ENCODE results near the gene GLIS2.

The GLIS2 gene

GRCh38 chr16:4298761-4299522, 16.9 kb upstream of the GLIS2 start:
- peak; percentile 98 for DNase-seq

GRCh38 chr16:4301177-4301576, 14.7 kb upstream of the GLIS2 start:
- no peak for DNase-seq

GRCh38 chr16:4301968-4302367, 13.9 kb upstream of the GLIS2 start:
- DNase-seq = no peak

GRCh38 chr16:4303973-4304372, 11.9 kb upstream of the GLIS2 start:
- no peak for DNase-seq

DNA sequence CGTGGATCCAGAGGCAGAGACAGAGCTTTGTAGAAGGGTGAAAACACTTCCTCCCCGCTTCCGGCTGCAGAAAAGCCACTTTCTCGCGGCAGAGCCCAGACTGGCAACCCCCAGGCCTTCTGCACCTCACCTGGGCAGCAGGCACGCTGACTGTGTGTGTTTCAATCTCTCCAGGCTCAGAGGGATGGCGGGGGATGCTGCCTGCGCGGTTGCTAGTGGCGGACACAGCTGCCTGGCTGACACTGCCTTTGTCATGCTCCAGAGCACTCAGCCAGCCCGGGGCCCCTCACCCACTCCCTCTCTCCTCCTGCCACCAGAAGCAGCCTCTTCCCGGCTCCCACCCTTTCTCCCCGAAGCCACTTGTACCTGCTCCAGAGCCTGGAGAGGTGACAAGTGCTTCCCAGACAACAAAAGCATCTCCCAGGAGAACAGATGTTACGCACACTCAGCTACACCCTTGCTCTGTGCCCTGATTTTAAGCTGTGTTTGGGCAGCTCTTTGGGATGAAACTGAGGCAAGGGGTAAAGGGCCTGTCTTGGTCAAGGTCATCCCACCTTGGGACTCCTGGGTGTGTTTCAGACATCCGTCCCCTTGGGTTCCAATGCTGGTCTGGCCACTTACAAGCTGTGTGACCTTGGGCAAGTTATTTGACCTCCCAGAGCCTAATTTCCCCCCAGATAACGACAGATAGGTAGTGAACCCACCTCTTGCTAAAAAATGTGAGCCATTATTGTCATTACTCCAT, 9.2 kb upstream of the GLIS2 start:
- no peak for DNase-seq

- peak; percentile 91 for DNase-seq
These were observed 8.4 kb upstream of the GLIS2 start for GRCh38 chr16:4307215-4308037.

- no peak for DNase-seq
These were observed 6.6 kb upstream of the GLIS2 start for GRCh38 chr16:4309102-4309832.

DNA sequence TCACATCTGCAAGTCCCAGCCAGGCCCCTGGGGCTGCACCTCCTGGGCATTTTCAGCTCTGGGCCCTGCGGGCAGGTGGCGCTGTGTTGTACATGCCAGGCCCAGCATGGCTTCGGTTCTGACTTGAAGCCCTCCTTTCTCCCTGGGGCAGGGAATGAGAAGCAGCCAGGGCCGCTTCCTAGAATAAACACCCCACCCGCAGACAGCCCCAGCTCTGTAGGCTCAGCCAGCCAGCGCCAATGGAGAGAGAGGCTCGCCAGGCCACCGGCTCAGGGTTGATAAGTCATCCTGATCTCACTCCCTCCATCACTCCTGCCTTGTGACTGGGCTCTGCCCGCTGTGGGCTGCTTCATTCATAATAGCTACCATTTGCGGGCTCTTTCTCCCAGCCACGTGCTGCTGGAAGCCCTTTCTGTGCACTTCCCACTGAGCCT, 6.0 kb upstream of the GLIS2 start:
- DNase-seq = peak; percentile 86

GRCh38 chr16:4313563-4314531, 2.0 kb upstream of the GLIS2 start:
- DNase-seq = no peak

DNA sequence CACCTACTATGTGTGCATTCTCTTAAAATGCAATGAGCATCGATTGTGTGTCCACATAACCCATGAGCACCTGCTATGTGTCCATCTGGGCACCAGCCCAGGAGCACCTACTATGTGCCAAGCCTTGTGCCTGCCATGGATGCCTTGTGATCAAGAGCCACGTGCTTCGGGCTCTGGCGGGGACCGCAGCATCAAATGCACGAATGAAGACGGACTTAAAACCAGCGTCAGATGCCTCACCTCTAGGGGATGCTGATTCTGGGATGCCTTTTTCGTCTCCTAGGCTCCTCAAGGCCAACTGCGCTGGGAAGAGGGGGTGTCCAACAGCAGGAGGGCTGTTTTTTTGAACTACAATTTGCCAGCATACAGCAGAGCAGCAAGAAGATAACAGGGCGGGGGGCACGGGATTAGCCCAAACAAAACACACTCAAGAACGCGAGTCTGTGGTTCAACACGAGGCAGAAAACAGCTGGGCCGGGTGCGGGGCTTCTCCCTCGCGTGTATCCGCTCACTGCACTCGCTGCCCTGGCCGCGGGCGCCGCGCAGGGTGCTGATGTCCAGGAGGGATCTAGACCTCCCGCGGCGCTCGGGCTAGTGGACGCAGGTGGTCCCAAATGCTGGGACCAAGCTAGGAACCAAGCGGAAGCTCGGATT, 1.2 kb upstream of the GLIS2 start:
- DNase-seq = no peak

DNA sequence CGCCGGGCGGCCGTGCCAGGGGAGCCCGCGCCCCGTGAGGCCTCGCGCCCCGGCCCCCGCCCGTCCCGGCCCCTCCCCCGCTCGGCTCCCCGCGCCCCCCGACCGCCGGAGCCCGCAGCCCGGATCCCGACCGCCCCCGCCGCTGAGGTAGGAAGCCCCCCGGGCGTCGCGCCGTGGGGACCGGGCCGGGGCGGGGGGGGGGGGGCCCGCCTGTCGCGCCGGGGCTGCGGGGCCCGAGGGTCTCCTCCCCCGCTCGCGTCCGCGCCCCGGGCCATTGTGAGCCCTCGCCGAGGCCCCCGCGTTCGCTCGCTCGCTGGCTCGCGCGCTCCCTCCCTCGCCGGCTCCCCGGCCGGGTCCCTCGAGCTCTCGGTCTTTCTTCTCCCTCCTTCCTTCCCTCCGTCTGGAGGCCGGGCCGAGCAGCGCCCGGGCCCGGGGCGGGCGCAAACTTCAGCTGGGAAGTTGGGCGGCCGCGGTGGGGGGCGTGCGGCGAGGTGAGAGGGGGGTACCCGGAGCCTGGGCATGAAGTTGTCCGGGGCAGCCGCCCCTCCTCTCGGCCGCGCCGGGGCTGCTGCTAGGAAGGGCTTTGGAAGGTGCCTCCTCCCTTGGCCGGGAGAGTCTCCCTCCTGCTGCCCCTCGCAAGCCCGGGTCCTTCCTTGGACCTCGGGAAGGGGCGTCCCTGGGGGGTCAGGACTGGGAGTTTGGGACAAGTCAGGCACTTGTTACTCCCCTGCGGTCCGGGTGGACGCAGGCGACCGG, 419 bp downstream of the GLIS2 start:
- peak; percentile 32 for DNase-seq

DNA sequence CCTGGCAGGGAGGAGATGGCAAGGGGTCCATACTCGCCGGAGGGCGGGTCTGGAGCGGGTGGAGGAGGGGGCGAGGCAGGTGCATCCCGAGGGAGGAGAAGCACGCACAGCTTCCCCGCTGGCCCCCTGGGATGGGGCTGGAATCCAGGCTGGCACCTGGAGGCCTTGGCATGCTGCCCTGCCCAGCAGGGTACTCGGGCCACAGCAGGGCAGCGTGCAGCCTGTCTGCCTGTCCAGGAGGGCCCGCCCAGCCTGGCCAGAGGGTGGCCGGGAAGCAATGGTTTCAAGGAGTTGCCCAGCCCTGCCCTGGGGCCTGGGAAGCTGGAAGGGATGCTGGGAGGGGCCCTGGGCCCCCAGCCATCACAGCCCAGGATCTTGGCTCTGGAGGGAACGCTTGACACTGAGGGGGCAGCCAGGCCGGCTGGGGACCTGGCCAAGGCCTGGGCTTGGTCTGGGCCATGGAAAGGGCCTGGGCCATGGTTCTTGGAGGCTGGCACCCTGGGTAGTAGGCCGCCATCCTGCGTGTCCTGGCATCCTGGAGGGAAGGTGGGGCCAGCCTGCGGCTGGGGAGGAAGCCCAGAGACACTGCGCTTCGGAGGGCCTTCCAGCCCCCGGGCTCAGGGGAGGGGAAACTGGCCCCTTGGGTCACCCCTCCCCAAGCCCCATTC, 1.1 kb downstream of the GLIS2 start:
- DNase-seq = peak; percentile 82

GRCh38 chr16:4317532-4318450, 1.9 kb downstream of the GLIS2 start:
- peak; percentile 77 for DNase-seq

GRCh38 chr16:4318451-4318910, 2.6 kb downstream of the GLIS2 start:
- no peak for DNase-seq

GRCh38 chr16:4318967-4319366, 3.1 kb downstream of the GLIS2 start:
- no peak for DNase-seq

DNA sequence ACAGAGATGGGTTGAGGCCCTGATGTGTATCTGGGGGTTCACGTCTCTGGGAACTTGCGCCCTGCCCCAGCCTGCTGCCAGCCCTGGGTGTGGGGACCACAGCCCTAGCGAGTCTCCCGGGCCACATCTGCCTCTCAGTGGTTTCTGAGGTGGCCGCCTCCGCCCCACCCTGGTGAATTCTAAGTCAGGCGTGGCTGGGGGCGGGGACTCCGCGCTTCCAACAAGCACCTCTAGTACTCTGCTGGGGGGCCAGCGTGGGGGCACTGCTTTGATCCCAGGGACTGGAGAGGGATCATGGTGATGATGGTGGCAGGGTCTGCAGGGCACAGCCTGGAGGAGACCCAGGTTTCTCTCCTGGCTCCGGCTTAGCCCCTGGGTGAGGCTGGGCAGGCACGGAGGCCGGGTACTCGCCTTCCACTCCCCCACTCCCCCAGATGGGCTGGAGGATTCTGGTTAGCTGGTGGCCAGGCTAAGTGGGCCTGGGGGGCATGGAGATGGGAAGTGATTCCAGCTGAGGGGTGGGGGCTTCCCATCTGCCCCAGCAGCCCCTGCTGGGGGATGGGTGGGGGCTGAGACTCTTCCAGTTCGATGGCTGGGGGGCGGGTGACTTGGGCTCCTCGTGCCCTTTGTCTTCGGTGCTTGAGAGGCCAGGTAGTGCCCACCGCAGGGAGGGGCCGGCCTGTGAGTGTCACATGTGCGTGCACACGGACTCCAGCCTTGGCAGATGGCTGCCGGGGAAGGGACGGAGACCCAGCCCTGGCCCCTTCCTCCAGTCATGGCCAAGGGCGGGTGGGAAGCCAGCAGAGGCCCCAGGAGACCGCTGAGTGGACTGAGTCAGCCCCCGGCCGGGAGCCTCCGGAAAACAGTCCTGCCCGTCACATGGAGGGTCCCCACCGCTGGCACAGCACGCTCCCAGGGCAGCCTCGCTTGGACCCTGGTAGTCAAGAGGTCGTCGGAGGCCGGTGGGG, 3.9 kb downstream of the GLIS2 start:
- DNase-seq = no peak

DNA sequence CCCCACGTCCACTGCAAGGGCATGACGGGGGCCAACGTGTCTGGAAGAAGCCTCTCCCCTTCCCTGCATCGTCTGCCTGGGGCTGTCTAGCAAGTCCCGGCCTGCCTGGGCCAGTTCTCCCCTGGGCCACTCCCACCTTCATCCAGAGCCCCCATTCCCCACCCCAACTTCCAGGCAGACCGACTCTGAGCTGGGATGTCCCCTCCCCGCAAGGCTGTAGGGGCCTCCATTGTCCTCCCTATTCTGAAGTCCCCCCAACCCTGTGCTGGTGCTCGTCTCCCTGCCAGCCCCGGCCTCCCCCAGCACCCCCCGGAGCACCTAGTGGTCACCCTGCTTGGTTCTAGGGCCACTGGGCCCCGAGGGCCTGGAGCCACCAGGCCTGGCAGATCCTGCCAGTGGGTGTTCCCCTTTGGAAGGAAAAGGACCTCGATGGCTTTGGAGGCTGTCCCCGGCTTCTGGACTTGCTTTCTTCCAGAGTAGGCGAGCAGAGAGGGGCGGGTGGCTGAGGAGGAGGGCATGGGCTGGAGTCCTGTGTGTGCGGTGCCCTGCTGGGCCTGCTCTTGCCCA, 4.8 kb downstream of the GLIS2 start:
- DNase-seq = no peak

All from NCI-H226 (cell line).